Right lobe of liver (tissue), 4 donors: ENCODE results near the gene NDUFA8.
"Not testable (repeated sequence)": the region's sequence is repeated elsewhere in the genome, so short reads cannot be mapped to it uniquely, and the experiment has no call there.

ENCODE experiments used
- POLR2A ChIP-seq: fragments of 450-650 bp; IDR thresholded peaks from one replicate; pipeline ENCODE4 v1.6.1; 2017; ENCODE audit warnings: antibody characterized with exemption, mild to moderate bottlenecking
- TF ChIP-seq, protein P1 (sequence below), 4 donors: fragments of 200-600 bp in 3 of 4; fragments of 450-650 bp in 1 of 4; IDR thresholded peaks; one replicate each; pipeline versions ENCODE4 v1.5.1 to v1.8.0; 2016 to 2022; ENCODE audit warnings: antibody characterized with exemption in 4 of 4, mild to moderate bottlenecking in 2 of 4
- donor health status: DM: no; HTN: no; CAD: no.
- donor health status: DM: no; HTN: no; CAD: no.
- donor health status: DM: no; HTN: yes; CAD: no.

DNA sequence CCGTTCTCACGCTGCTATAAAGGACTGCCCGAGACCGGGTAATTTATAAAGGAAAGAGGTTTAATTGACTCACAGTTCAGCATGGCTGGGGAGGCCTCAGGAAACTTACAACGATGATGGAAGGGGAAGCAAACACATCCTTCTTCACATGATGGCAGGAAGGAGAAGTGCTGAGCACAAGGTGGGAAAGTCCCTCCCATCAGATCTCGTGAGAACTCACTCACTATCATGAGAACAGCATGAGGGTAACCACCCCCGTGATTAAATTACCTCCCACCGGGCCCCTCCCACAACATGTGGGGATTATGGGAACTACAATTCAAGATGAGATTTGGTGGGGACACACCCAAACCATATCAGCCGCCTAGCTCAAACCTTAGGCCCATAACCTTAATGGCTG is 42.3 kb downstream of the NDUFA8 start:
- TF ChIP-seq, protein P1, sequence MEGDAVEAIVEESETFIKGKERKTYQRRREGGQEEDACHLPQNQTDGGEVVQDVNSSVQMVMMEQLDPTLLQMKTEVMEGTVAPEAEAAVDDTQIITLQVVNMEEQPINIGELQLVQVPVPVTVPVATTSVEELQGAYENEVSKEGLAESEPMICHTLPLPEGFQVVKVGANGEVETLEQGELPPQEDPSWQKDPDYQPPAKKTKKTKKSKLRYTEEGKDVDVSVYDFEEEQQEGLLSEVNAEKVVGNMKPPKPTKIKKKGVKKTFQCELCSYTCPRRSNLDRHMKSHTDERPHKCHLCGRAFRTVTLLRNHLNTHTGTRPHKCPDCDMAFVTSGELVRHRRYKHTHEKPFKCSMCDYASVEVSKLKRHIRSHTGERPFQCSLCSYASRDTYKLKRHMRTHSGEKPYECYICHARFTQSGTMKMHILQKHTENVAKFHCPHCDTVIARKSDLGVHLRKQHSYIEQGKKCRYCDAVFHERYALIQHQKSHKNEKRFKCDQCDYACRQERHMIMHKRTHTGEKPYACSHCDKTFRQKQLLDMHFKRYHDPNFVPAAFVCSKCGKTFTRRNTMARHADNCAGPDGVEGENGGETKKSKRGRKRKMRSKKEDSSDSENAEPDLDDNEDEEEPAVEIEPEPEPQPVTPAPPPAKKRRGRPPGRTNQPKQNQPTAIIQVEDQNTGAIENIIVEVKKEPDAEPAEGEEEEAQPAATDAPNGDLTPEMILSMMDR (IDR thresholded peaks at IDR 0.05), result not testable (repeated sequence)
- not testable (repeated sequence) for TF ChIP-seq POLR2A
